GM19043 (cell line): ENCODE measurements around the gene PLA2G12A.
A peak's percentile ranks its signal among the peaks of the same experiment; 100 is the strongest.

Source experiments
- ATAC-seq: cut with Tn5 transposase; IDR thresholded peaks from one replicate; pipeline ENCODE4 v1.9.1; 2021; ENCODE audit warnings: low read depth; ENCODE audit not compliant: unreplicated experiment

PLA2G12A gene

GRCh38 chr4:109729718-109730618 is at the start of gene PLA2G12A:
PLA2G12A (minus strand) TSS chr4:109730070; CDS start chr4:109729809, 261 bp downstream.
- ATAC-seq = peak; percentile 71

- ATAC-seq = no peak
Observed at GRCh38 chr4:109764789-109765402, 35.0 kb upstream of the PLA2G12A start.

GRCh38 chr4:109764376-109764775 is 34.5 kb upstream of the PLA2G12A start:
- ATAC-seq = no peak

GRCh38 chr4:109760682-109761081 is 30.8 kb upstream of the PLA2G12A start:
- no peak for ATAC-seq

- ATAC-seq = no peak
Observed at GRCh38 chr4:109755656-109756055, 25.8 kb upstream of the PLA2G12A start.

GRCh38 chr4:109754093-109754857 is 24.4 kb upstream of the PLA2G12A start:
- no peak for ATAC-seq

- no peak for ATAC-seq
Observed at GRCh38 chr4:109752525-109752924, 22.7 kb upstream of the PLA2G12A start.

GRCh38 chr4:109751852-109752251 is 22.0 kb upstream of the PLA2G12A start:
- no peak for ATAC-seq

GRCh38 chr4:109750652-109751244 is 20.9 kb upstream of the PLA2G12A start:
- no peak for ATAC-seq

- no peak for ATAC-seq
Observed at GRCh38 chr4:109749388-109750082, 19.7 kb upstream of the PLA2G12A start.

GRCh38 chr4:109748114-109748513 is 18.2 kb upstream of the PLA2G12A start:
- ATAC-seq = no peak

GRCh38 chr4:109746728-109747127 is 16.9 kb upstream of the PLA2G12A start:
- no peak for ATAC-seq

- no peak for ATAC-seq
Observed at GRCh38 chr4:109745830-109746229, 16.0 kb upstream of the PLA2G12A start.

- no peak for ATAC-seq
Observed at GRCh38 chr4:109739547-109739946, 9.7 kb upstream of the PLA2G12A start.

- no peak for ATAC-seq
Observed at GRCh38 chr4:109738104-109738872, 8.4 kb upstream of the PLA2G12A start.

GRCh38 chr4:109735566-109736365 is 5.9 kb upstream of the PLA2G12A start:
- no peak for ATAC-seq

GRCh38 chr4:109733728-109734127 is 3.9 kb upstream of the PLA2G12A start:
- ATAC-seq = no peak
